Non-pigmented ciliary epithelial cell (primary cell): ENCODE measurements around the gene ABI2.

ENCODE experiments used
- DNase-seq: peaks from one replicate; pipeline ENCODE4 v3.0.0-alpha.2; 2010; ENCODE audit warnings: low read depth

Gene ABI2

GRCh38 chr2:203484266-203485112 lies 156.3 kb downstream of the ABI2 start:
- no peak for DNase-seq

GRCh38 chr2:203489531-203489930 lies 161.3 kb downstream of the ABI2 start:
- DNase-seq = no peak

DNA sequence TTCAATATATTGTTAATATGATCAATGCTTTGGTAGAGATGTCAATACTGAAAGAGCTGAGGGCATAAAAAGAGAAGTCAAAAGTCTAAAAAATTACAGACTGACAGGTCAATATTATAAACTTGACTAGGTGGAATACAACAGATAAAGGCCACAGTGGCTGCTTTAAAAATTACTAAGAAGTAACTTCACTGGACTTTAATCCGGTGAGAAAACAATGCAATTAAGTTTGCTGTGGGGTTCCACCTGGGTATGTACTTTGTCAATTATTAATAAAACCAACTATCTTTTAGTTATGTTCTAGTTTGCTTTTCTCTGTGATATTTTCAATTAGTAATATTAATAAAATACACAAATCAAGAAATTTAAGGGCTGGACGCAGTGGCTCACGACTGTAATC lies 162.2 kb downstream of the ABI2 start:
- no peak for DNase-seq

GRCh38 chr2:203492965-203493364 lies 164.8 kb downstream of the ABI2 start:
- DNase-seq = no peak
